Neuronal stem cell (in vitro differentiated cells): ENCODE measurements around the gene CERCAM.
A peak's percentile ranks its signal among the peaks of the same experiment; 100 is the strongest.

ENCODE experiments used
- DNase-seq: peaks from one replicate; pipeline ENCODE4 v3.0.0-alpha.2; 2013; ENCODE audit warnings: low spot score
- H2AFZ ChIP-seq: one replicate; pipeline ENCODE4 v1.6.1; 2013; ENCODE audit warnings: mild to moderate bottlenecking, low read length, inconsistent platforms
- H2AK5ac ChIP-seq: 2 replicates; pipeline ENCODE4 v1.6.1; 2013; ENCODE audit warnings: low read depth, mild to moderate bottlenecking, inconsistent platforms, low read length, moderate library complexity, mixed read lengths
- H2BK120ac ChIP-seq: 2 replicates; pipeline ENCODE4 v1.6.1; 2013; ENCODE audit warnings: low read depth, mild to moderate bottlenecking, inconsistent platforms, low read length, moderate library complexity, mixed read lengths
- H2BK12ac ChIP-seq: one replicate; pipeline ENCODE4 v1.6.1; 2013; ENCODE audit warnings: low read length, inconsistent platforms
- H2BK15ac ChIP-seq: 2 replicates; pipeline ENCODE4 v1.6.1; 2013; ENCODE audit warnings: mild to moderate bottlenecking, low read length, inconsistent platforms, mixed read lengths
- H2BK5ac ChIP-seq: one replicate; pipeline ENCODE4 v1.6.1; 2013; ENCODE audit warnings: inconsistent platforms, mild to moderate bottlenecking, low read length, moderate library complexity
- H3K14ac ChIP-seq: one replicate; pipeline ENCODE4 v1.6.1; 2013; ENCODE audit warnings: low read length, inconsistent platforms
- H3K18ac ChIP-seq: 2 replicates; pipeline ENCODE4 v1.6.1; 2013; ENCODE audit warnings: low read length, inconsistent platforms
- H3K23ac ChIP-seq: 2 replicates; pipeline ENCODE4 v1.6.1; 2013; ENCODE audit warnings: low read depth, mild to moderate bottlenecking, mixed read lengths, low read length, inconsistent platforms; ENCODE audit not compliant: poor library complexity
- H3K27ac ChIP-seq: replicated peaks from 3 replicates; pipeline ENCODE4 v1.5.1; 2013; ENCODE audit warnings: low read length, inconsistent platforms
- H3K27me3 ChIP-seq, 3 experiments: 2 replicates each; pipeline ENCODE4 v1.6.1; 2013; ENCODE audit warnings: low read length in 3 of 3, mild to moderate bottlenecking in 2 of 3, inconsistent platforms in 1 of 3, low read depth in 1 of 3, mixed read lengths in 1 of 3, moderate library complexity in 1 of 3; ENCODE audit not compliant: control insufficient read depth in 3 of 3, insufficient read depth in 3 of 3
- H3K36me3 ChIP-seq, 2 donors: replicated peaks in 1 of 2; 2 replicates each; pipeline ENCODE4 v1.6.1; 2013; ENCODE audit warnings: low read length in 2 of 2; ENCODE audit not compliant: control insufficient read depth in 2 of 2, insufficient read depth in 2 of 2
- H3K4ac ChIP-seq: 2 replicates; pipeline ENCODE4 v1.6.1; 2013; ENCODE audit warnings: inconsistent platforms, mild to moderate bottlenecking, low read length, moderate library complexity
- H3K4me1 ChIP-seq, 2 donors: 1 replicate in 1 of 2; 2 replicates in 1 of 2; pipeline ENCODE4 v1.6.1; 2013; ENCODE audit warnings: low read length in 2 of 2, low read depth in 1 of 2; ENCODE audit not compliant: control insufficient read depth in 2 of 2, insufficient read depth in 1 of 2
- H3K4me2 ChIP-seq: one replicate; pipeline ENCODE4 v1.6.1; 2013; ENCODE audit warnings: mild to moderate bottlenecking, low read length, inconsistent platforms; ENCODE audit not compliant: insufficient read depth, poor library complexity, severe bottlenecking
- H3K4me3 ChIP-seq, 2 donors: 2 replicates each; pipeline ENCODE4 v1.5.1; 2013; ENCODE audit warnings: low read length in 2 of 2, mild to moderate bottlenecking in 2 of 2, inconsistent platforms in 1 of 2, moderate library complexity in 1 of 2
- H3K79me1 ChIP-seq: one replicate; pipeline ENCODE4 v1.6.1; 2013; ENCODE audit warnings: low read depth, mild to moderate bottlenecking, inconsistent platforms, low read length, moderate library complexity
- H3K9ac ChIP-seq: one replicate; pipeline ENCODE4 v1.6.1; 2013; ENCODE audit warnings: mild to moderate bottlenecking, low read depth, low read length, inconsistent platforms; ENCODE audit not compliant: poor library complexity
- H3K9me3 ChIP-seq, 2 donors: replicated peaks in 1 of 2; 2 replicates each; pipeline versions ENCODE3 to v1.6.1; 2013; ENCODE audit warnings: low read length in 2 of 2, mild to moderate bottlenecking in 2 of 2, inconsistent platforms in 1 of 2, low read depth in 1 of 2, mixed read lengths in 1 of 2, moderate library complexity in 1 of 2; ENCODE audit not compliant: control insufficient read depth in 2 of 2, insufficient read depth in 1 of 2
- H4K8ac ChIP-seq: one replicate; pipeline ENCODE4 v1.6.1; 2013; ENCODE audit warnings: low read depth, mild to moderate bottlenecking, inconsistent platforms, low read length, moderate library complexity
- H4K91ac ChIP-seq: one replicate; pipeline ENCODE4 v1.6.1; 2013; ENCODE audit warnings: low read length, low read depth, mild to moderate bottlenecking, inconsistent platforms; ENCODE audit not compliant: poor library complexity
- WGBS, 2 donors: extraction: QIAGEN DNeasy Blood & Tissue Kit; methylation state at CpG; one replicate each; pipeline ENCODE4 v1.1.7; 2013; ENCODE audit warnings: missing lambda C conversion rate in 2 of 2, mixed read lengths in 1 of 2; ENCODE audit not compliant: insufficient read length in 2 of 2, insufficient replicate concordance in 1 of 2; ENCODE audit errors: extremely low coverage in 2 of 2; 5-methylcytosine and 5-hydroxymethylcytosine counted together

CERCAM gene

DNA sequence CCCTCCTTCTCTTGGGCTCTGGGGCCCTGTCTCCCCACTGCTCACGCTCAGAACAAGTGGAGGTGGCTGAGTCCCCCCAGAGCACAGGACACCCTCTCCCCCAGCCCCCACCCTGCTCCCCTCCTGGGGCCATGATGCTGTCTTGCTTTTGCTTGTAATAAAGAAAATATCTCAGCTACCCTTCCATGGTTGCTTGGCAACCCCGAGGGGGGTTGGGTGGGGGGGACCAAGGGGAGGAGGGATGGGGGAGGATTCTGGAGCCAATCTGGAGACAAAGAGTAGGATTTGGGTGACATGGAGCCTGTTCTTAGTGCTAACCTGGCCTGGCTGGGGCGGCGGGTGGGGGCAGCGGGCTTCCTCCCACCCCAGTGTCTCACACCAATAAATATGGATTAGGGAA lies 16.1 kb upstream of the CERCAM start:
- no peak overlapping the region for H3K14ac ChIP-seq
- no CpG with 5 or more reads among the region's 5 CpGs for WGBS, 2 donors
- no peak overlapping the region for H2AK5ac ChIP-seq
- no peak overlapping the region for H3K4me2 ChIP-seq
- no peak for DNase-seq
- no peaks in the 10 kb centered on the region for H3K36me3 ChIP-seq
- peaks cover 0 to 71% (median 6%) of the 10 kb centered on the region in 3 experiments for H3K27me3 ChIP-seq
- no peak overlapping the region for H2BK5ac ChIP-seq
- H2BK12ac ChIP-seq: no peak overlapping the region
- no peak overlapping the region for H3K27ac ChIP-seq
- H4K91ac ChIP-seq: no peak overlapping the region
- peaks cover 14 to 43% of the 10 kb centered on the region in 2 donors for H3K4me1 ChIP-seq
- H2AFZ ChIP-seq: peak overlapping the region; percentile 58
- no peak overlapping the region for H3K4me3 ChIP-seq
- H3K9ac ChIP-seq: no peak overlapping the region
- peaks cover 0 to 5% of the 10 kb centered on the region in 2 donors for H3K9me3 ChIP-seq
- no peak overlapping the region for H2BK15ac ChIP-seq
- no peak overlapping the region for H3K4ac ChIP-seq
- no peaks in the 10 kb centered on the region for H3K79me1 ChIP-seq
- H4K8ac ChIP-seq: no peak overlapping the region
- H3K18ac ChIP-seq: no peak overlapping the region
- no peak overlapping the region for H3K23ac ChIP-seq
- no peak overlapping the region for H2BK120ac ChIP-seq

DNA sequence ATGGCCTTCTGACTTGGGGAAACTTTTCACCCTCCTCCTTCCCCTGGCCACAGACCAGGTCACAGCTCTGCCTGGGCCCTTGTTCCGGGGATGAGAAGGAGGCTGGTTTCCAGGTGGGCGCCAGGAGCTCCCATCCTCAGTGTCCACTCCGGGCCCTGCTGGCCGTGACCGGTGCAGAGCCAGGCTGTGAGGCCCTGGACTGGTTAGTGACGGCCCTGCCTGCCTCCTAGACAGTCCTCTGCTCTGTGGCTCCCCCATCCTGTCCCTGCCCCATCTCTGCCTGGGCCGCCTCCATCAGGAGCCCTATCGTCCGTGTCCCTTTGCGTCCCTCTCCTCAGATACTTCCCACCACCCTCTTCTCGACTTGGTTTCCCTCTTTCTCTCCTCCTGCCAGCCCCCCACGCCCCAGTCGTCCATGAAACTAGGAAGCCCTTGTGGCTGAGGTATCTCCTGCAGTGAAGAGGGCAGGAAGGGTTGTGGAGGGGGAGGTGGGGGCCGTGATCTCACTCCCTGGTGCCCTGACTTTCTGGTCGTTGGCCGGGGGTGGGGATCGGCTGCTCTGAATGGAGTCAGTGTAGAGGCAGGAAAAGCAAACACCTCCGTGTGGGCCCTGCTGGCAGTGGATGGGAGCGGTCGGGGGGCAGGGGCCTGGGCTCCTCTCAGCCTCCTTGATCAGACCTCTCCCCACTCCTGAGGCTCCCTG lies 15.4 kb upstream of the CERCAM start:
- Histone ChIP-seq H3K9ac (peak overlapping the region; percentile 55), H4K8ac (no peak overlapping the region), H3K36me3 (no peaks in the 10 kb centered on the region), H2BK15ac (no peak overlapping the region), H3K27ac (no peak overlapping the region), H3K23ac (peak overlapping the region; percentile 25), H2BK5ac (no peak overlapping the region), H3K4me2 (no peak overlapping the region), H3K18ac (peak overlapping the region; percentile 75), H2AFZ (peak overlapping the region; percentile 58), H2BK120ac (no peak overlapping the region), H2AK5ac (peak overlapping the region; percentile 36), H3K9me3 (peaks cover 0 to 3% of the 10 kb centered on the region in 2 donors), H3K27me3 (peaks cover 0 to 72% (median 7%) of the 10 kb centered on the region in 3 experiments), H3K4ac (no peak overlapping the region), H3K14ac (peak overlapping the region; percentile 50), H3K4me1 (peaks cover 15 to 50% of the 10 kb centered on the region in 2 donors), H2BK12ac (peak overlapping the region; percentile 30), H3K79me1 (no peaks in the 10 kb centered on the region), H4K91ac (no peak overlapping the region), H3K4me3 (peak overlapping the region in 1 of 2 donors; percentile 28)
- no peak for DNase-seq
- WGBS, 2 donors: no CpG with 5 or more reads among the region's 20 CpGs

DNA sequence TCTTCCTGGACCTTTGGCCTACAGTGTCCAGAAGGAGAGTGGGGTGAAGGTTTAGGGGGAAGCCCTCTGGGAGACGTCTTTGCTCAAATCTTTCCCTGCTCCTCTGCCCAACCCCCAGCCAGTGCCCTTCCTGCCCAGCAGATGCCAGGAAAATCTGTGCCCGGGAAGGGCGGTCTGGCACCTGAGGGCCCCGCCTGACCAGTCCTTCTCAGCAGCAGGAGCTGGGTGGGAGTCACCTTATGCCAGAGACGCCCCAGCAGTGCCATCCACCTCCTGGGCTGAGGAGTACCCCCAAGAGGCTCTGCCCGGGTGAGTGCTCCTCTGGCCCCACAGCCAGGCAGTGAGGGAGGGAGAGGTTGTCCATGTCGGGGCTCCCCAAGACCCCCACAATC lies 14.9 kb upstream of the CERCAM start:
- H3K4me2 ChIP-seq: no peak overlapping the region
- H3K79me1 ChIP-seq: no peaks in the 10 kb centered on the region
- no peak overlapping the region for H3K9ac ChIP-seq
- H3K27me3 ChIP-seq: peaks cover 0 to 73% (median 7%) of the 10 kb centered on the region in 3 experiments
- no peak overlapping the region for H2BK5ac ChIP-seq
- H3K36me3 ChIP-seq: no peaks in the 10 kb centered on the region
- no peak for DNase-seq
- no peak overlapping the region for H3K4ac ChIP-seq
- no peak overlapping the region for H2BK120ac ChIP-seq
- no peak overlapping the region for H2BK12ac ChIP-seq
- no peak overlapping the region for H3K23ac ChIP-seq
- no peak overlapping the region for H3K27ac ChIP-seq
- H3K18ac ChIP-seq: peak overlapping the region; percentile 51
- peak overlapping the region in 1 of 2 donors; percentile 28 for H3K4me3 ChIP-seq
- H2AK5ac ChIP-seq: peak overlapping the region; percentile 76
- no peak overlapping the region for H4K8ac ChIP-seq
- H3K9me3 ChIP-seq: peaks cover 0 to 3% of the 10 kb centered on the region in 2 donors
- WGBS, 2 donors: no CpG with 5 or more reads among the region's 7 CpGs
- H2BK15ac ChIP-seq: no peak overlapping the region
- H2AFZ ChIP-seq: no peak overlapping the region
- no peak overlapping the region for H4K91ac ChIP-seq
- peaks cover 15 to 50% of the 10 kb centered on the region in 2 donors for H3K4me1 ChIP-seq
- H3K14ac ChIP-seq: peak overlapping the region; percentile 43

GRCh38 chr9:128406848-128407391 lies 13.7 kb upstream of the CERCAM start:
- no peak overlapping the region for H3K4ac ChIP-seq
- H2BK12ac ChIP-seq: no peak overlapping the region
- no peak overlapping the region for H2AK5ac ChIP-seq
- H3K36me3 ChIP-seq: no peaks in the 10 kb centered on the region
- no peaks in the 10 kb centered on the region for H3K79me1 ChIP-seq
- WGBS, 2 donors: no CpG with 5 or more reads among the region's 9 CpGs
- H3K23ac ChIP-seq: no peak overlapping the region
- no peak overlapping the region for H3K9ac ChIP-seq
- H3K9me3 ChIP-seq: peaks cover 0 to 8% of the 10 kb centered on the region in 2 donors
- H2BK120ac ChIP-seq: no peak overlapping the region
- H3K4me3 ChIP-seq: no peak overlapping the region
- no peak for DNase-seq
- no peak overlapping the region for H2BK5ac ChIP-seq
- no peak overlapping the region for H3K27ac ChIP-seq
- peaks cover 15 to 57% of the 10 kb centered on the region in 2 donors for H3K4me1 ChIP-seq
- no peak overlapping the region for H3K4me2 ChIP-seq
- no peak overlapping the region for H4K8ac ChIP-seq
- no peak overlapping the region for H3K18ac ChIP-seq
- H2AFZ ChIP-seq: no peak overlapping the region
- H3K27me3 ChIP-seq: peaks cover 0 to 81% (median 10%) of the 10 kb centered on the region in 3 experiments
- no peak overlapping the region for H2BK15ac ChIP-seq
- H4K91ac ChIP-seq: no peak overlapping the region
- no peak overlapping the region for H3K14ac ChIP-seq
